GM12878 (cell line): ENCODE data around the gene GGACT. TPM values are rescaled to one million over a fixed set of nuclear protein-coding genes. Genes with fewer than 3 reads are reported as not detected.

Experiments
- ATAC-seq: fragments of 200-7000 bp; cut with Tn5 transposase; 3 replicates; pipeline ENCODE4 v1.9.1; 2020; ENCODE audit warnings: mild to moderate bottlenecking, moderate library complexity
- BruUV-seq: library from RNA; stranded (reverse); fragments of 400-500 nt; replicated peaks from 2 replicates; lab custom pipeline; 2021; lab: Mats Ljungman, UMichigan
- CTCF ChIA-PET: fragments of 300-600 bp; sonication (Branson Sonifier 250); formaldehyde crosslinking; extraction: SDS; loops from one replicate; lab custom pipeline; 2021; ENCODE audit warnings: inconsistent platforms; lab: Yijun Ruan, JAX
- POLR2A ChIA-PET: fragments of 350-600 bp; formaldehyde crosslinking; extraction: SDS; loops from one replicate; lab custom pipeline; 2021; ENCODE audit warnings: inconsistent platforms; lab: Charles Lee
- RAD21 ChIA-PET: fragments of 300-600 bp; sonication (Branson Sonifier 250); formaldehyde crosslinking; loops from one replicate; lab custom pipeline; 2023; ENCODE audit warnings: antibody characterized with exemption; ENCODE audit not compliant: unreplicated experiment; lab: Charles Lee
- SMC1A ChIA-PET: fragments of 300-600 bp; sonication (Branson Sonifier 250); formaldehyde crosslinking; loops from one replicate; lab custom pipeline; 2023; ENCODE audit not compliant: unreplicated experiment, uncharacterized antibody; lab: Charles Lee
- DNase-seq: peaks from one replicate; pipeline ENCODE4 v3.0.0-alpha.2; 2011; ENCODE audit warnings: low read depth, low spot score
- FAIRE-seq: peaks from 3 replicates; lab custom pipeline; 2011; peaks lifted over from hg19 to GRCh38; lab: Jason Lieb, UNC
- H2AFZ ChIP-seq: 2 replicates; pipeline ENCODE4 v1.6.0; 2011; ENCODE audit warnings: low read depth, low read length, control low read depth; ENCODE audit not compliant: control insufficient read depth
- H3K27ac ChIP-seq: 2 replicates; pipeline ENCODE4 v1.5.1; 2011; ENCODE audit warnings: control low read depth; ENCODE audit not compliant: control insufficient read depth, insufficient read depth
- H3K27me3 ChIP-seq, 2 experiments: replicated peaks in 1 of 2; 2 replicates each; pipeline versions ENCODE4 v1.6.0 to v1.6.1; 2011; ENCODE audit warnings: low read length in 1 of 2; ENCODE audit not compliant: control insufficient read depth in 2 of 2, insufficient read depth in 2 of 2
- H3K36me3 ChIP-seq, 2 experiments: 2 replicates each; pipeline ENCODE4 v1.5.1; 2011; ENCODE audit warnings: low read length in 1 of 2; ENCODE audit not compliant: control insufficient read depth in 2 of 2, insufficient read depth in 2 of 2
- H3K4me1 ChIP-seq: 2 replicates; pipeline ENCODE4 v1.6.1; 2011; ENCODE audit warnings: mild to moderate bottlenecking, low read length, moderate library complexity, mixed read lengths; ENCODE audit not compliant: control insufficient read depth, insufficient read depth
- H3K4me2 ChIP-seq: 2 replicates; pipeline ENCODE4 v1.6.0; 2011; ENCODE audit warnings: control low read depth; ENCODE audit not compliant: control insufficient read depth, insufficient read depth
- H3K4me3 ChIP-seq: fragments of 200-600 bp; sonication (generic); 2 replicates; pipeline ENCODE4 v1.5.1; 2016
- H3K79me2 ChIP-seq: 2 replicates; pipeline ENCODE4 v1.6.0; 2011; ENCODE audit warnings: low read length; ENCODE audit not compliant: control insufficient read depth, insufficient read depth
- H3K9ac ChIP-seq: 2 replicates; pipeline ENCODE4 v1.8.0; 2011; ENCODE audit warnings: low read length, control low read depth, mixed read lengths; ENCODE audit not compliant: control insufficient read depth, insufficient read depth
- H3K9me3 ChIP-seq: replicated peaks from 3 replicates; pipeline ENCODE4 v1.5.1; 2011; ENCODE audit warnings: mild to moderate bottlenecking, low read length; ENCODE audit not compliant: control insufficient read depth, insufficient read depth
- H4K20me1 ChIP-seq: 2 replicates; pipeline ENCODE4 v1.6.0; 2011; ENCODE audit not compliant: control insufficient read depth, insufficient read depth
- CBX3 ChIP-seq: fragments of 200-600 bp; sonication (generic); IDR thresholded peaks from 2 replicates; pipeline ENCODE4 v1.6.1; 2016; ENCODE audit warnings: low read depth, borderline replicate concordance
- CHD1 ChIP-seq: IDR thresholded peaks from 2 replicates; pipeline ENCODE4 v1.6.1; 2012; ENCODE audit warnings: low read depth, low read length, improper control_type of control experiment
- CREB1 ChIP-seq: IDR thresholded peaks from 2 replicates; pipeline ENCODE4 v1.6.1; 2012; ENCODE audit warnings: low read depth, mild to moderate bottlenecking, inconsistent platforms
- DPF2 ChIP-seq: fragments of 450-650 bp; IDR thresholded peaks from 2 replicates; pipeline ENCODE4 v1.6.1; 2017; ENCODE audit warnings: mild to moderate bottlenecking
- GABPA ChIP-seq: IDR thresholded peaks from 2 replicates; pipeline ENCODE4 v1.6.1; 2014; ENCODE audit warnings: antibody characterized with exemption, low read depth, mild to moderate bottlenecking, inconsistent platforms
- HCFC1 ChIP-seq: fragments of 150-350 bp; IDR thresholded peaks from 2 replicates; pipeline ENCODE4 v1.6.1; 2014; ENCODE audit warnings: low read length
- KDM1A ChIP-seq: fragments of 200-600 bp; sonication (generic); IDR thresholded peaks from 2 replicates; pipeline ENCODE4 v1.6.1; 2016; ENCODE audit warnings: borderline replicate concordance
- MTA2 ChIP-seq: fragments of 450-650 bp; IDR thresholded peaks from 2 replicates; pipeline ENCODE4 v1.6.1; 2016; ENCODE audit warnings: low read depth, mild to moderate bottlenecking, moderate library complexity
- MXI1 ChIP-seq: fragments of 150-350 bp; IDR thresholded peaks from 2 replicates; pipeline ENCODE4 v1.6.1; 2011; ENCODE audit warnings: low read depth, mild to moderate bottlenecking, inconsistent platforms, low read length, improper control_type of control experiment
- NFXL1 ChIP-seq: fragments of 450-650 bp; IDR thresholded peaks from 2 replicates; pipeline ENCODE4 v1.6.1; 2017; ENCODE audit warnings: antibody characterized with exemption, mild to moderate bottlenecking, borderline replicate concordance
- PML ChIP-seq: IDR thresholded peaks from 2 replicates; pipeline ENCODE4 v1.6.1; 2012; ENCODE audit warnings: low read length, inconsistent platforms
- RELA ChIP-seq: fragments of 450-650 bp; IDR thresholded peaks from 2 replicates; pipeline ENCODE4 v1.8.0; 2014; ENCODE audit warnings: borderline replicate concordance; ENCODE audit not compliant: partially characterized antibody
- SP1 ChIP-seq: IDR thresholded peaks from one replicate; pipeline ENCODE4 v1.6.1; 2011; ENCODE audit warnings: low read depth, low read length
- TAF1 ChIP-seq: IDR thresholded peaks from 2 replicates; pipeline ENCODE4 v1.6.1; 2011; ENCODE audit warnings: mild to moderate bottlenecking, low read depth, low read length, borderline replicate concordance
- TARDBP ChIP-seq: IDR thresholded peaks from 2 replicates; pipeline ENCODE4 v1.6.1; 2016; ENCODE audit warnings: borderline replicate concordance
- ZNF622 ChIP-seq: fragments of 450-650 bp; IDR thresholded peaks from 2 replicates; pipeline ENCODE4 v1.6.1; 2017; ENCODE audit warnings: mild to moderate bottlenecking, inconsistent platforms
- WGBS: methylation state at CpG from one replicate; pipeline ENCODE4 v1.1.6; 2016; ENCODE audit warnings: low lambda C conversion rate; ENCODE audit not compliant: insufficient replicate concordance, insufficient coverage; ENCODE audit errors: missing lambda C conversion rate; 5-methylcytosine and 5-hydroxymethylcytosine counted together
- in situ Hi-C: fragments of 300-500 bp; cut with MboI; formaldehyde crosslinking; loops from 9 replicates; pipeline ENCODE4 v1.14.3; 2018; ENCODE audit warnings: mixed read lengths
- intact Hi-C: fragments of 100-400 bp; cut with micrococcal nuclease; formaldehyde crosslinking; loops from one replicate; pipeline ENCODE4 v1.14.2; 2022; ENCODE audit not compliant: unreplicated experiment
- polyA plus RNA-seq, 11 experiments: library from polyadenylated mRNA; depleted of rRNA in 4 of 11; unstranded in 6 of 11; stranded (reverse) in 5 of 11; fragments of >200 nt; fragmentation: Nextera tagmentation in 4 of 11; fragmentation: Illumina TruSeq in 1 of 11; extraction: Ambion mirVana in 4 of 11; extraction: Trizol in 1 of 11; gene quantifications; 1 replicate in 1 of 11; 2 replicates in 10 of 11; pipeline versions ENCODE4 v1.2.1 to v1.2.3, GENCODE V29; 2011 to 2016; ENCODE audit warnings: inconsistent platforms in 2 of 11, missing spikeins in 2 of 11, low read depth in 1 of 11
- total RNA-seq, 4 experiments: library from RNA; depleted of rRNA in 3 of 4; stranded (reverse); fragments of >200 nt in 3 of 4; fragmentation: Illumina TruSeq in 1 of 4; extraction: Trizol in 1 of 4; gene quantifications; 2 replicates each; pipeline versions ENCODE4 v1.2.1 to v1.2.3, GENCODE V29; 2013 to 2021
- TF ChIP-seq, protein P1 (sequence below): fragments of 150-350 bp; IDR thresholded peaks from 2 replicates; pipeline ENCODE4 v1.6.1; 2014; ENCODE audit warnings: mild to moderate bottlenecking, low read depth, low read length
- TF ChIP-seq, protein P2 (sequence below): fragments of 450-650 bp; conservative IDR thresholded peaks from 2 replicates; pipeline ENCODE4 v1.6.1; 2017; ENCODE audit warnings: mild to moderate bottlenecking, moderate library complexity
- TF ChIP-seq, protein P3 (sequence below): IDR thresholded peaks from 2 replicates; pipeline ENCODE4 v1.6.1; 2012; ENCODE audit warnings: low read length, inconsistent platforms

The GGACT gene
- total and polyA plus RNA-seq, 10 of the 15 experiments (the other 5 are each of a cell fraction or from before 2014, with no cell fraction given): 0.61 to 8.8 (median 4.2) TPM

DNA sequence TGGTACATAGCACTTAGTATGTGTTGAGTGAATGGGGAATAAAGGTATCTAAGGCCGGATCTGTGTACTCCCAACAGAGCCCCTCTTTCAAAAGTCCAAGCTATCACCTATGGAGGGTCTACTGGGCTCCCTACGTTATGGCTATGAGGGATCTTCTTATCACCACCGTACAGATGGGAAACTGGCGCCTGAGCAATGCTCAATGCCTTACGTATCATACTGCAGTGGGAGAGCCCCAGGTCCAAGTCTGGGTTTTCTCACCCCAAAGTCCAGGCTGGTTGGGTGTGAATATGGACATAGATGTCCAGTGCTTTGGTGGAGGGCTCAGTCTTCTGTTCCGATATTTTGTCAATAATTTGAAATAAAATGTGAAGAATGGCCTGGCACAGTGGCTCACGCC is 13.1 kb upstream of the GGACT start:
- WGBS: 85% methylated on average over 7 of the region's 7 CpGs
- ATAC-seq: no peak
- no peaks in the 10 kb centered on the region for H3K27me3 ChIP-seq
- no peaks in the 10 kb centered on the region for H3K9me3 ChIP-seq
- H3K4me2 ChIP-seq: no peak overlapping the region
- intact Hi-C loops: no loop called here
- no peaks in the 10 kb centered on the region for H3K4me1 ChIP-seq
- ChIA-PET CTCF (no interaction called here), POLR2A (no interaction called here), RAD21 (no interaction called here), SMC1A (no interaction called here)
- H3K79me2 ChIP-seq: no peaks in the 10 kb centered on the region
- H3K27ac ChIP-seq: no peak overlapping the region
- no peak overlapping the region for H3K4me3 ChIP-seq
- no peaks in the 10 kb centered on the region for H3K36me3 ChIP-seq
- H4K20me1 ChIP-seq: no peaks in the 10 kb centered on the region
- TF ChIP-seq TAF1 (no peak), TARDBP (no peak), SP1 (no peak), PML (no peak), CHD1 (no peak), HCFC1 (no peak), CREB1 (no peak), CBX3 (no peak), DPF2 (no peak), KDM1A (no peak), RELA (no peak), GABPA (no peak), MXI1 (no peak), NFXL1 (no peak), ZNF622 (no peak), MTA2 (no peak)
- TF ChIP-seq, protein P1, sequence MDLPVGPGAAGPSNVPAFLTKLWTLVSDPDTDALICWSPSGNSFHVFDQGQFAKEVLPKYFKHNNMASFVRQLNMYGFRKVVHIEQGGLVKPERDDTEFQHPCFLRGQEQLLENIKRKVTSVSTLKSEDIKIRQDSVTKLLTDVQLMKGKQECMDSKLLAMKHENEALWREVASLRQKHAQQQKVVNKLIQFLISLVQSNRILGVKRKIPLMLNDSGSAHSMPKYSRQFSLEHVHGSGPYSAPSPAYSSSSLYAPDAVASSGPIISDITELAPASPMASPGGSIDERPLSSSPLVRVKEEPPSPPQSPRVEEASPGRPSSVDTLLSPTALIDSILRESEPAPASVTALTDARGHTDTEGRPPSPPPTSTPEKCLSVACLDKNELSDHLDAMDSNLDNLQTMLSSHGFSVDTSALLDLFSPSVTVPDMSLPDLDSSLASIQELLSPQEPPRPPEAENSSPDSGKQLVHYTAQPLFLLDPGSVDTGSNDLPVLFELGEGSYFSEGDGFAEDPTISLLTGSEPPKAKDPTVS: no peak
- TF ChIP-seq, protein P2, sequence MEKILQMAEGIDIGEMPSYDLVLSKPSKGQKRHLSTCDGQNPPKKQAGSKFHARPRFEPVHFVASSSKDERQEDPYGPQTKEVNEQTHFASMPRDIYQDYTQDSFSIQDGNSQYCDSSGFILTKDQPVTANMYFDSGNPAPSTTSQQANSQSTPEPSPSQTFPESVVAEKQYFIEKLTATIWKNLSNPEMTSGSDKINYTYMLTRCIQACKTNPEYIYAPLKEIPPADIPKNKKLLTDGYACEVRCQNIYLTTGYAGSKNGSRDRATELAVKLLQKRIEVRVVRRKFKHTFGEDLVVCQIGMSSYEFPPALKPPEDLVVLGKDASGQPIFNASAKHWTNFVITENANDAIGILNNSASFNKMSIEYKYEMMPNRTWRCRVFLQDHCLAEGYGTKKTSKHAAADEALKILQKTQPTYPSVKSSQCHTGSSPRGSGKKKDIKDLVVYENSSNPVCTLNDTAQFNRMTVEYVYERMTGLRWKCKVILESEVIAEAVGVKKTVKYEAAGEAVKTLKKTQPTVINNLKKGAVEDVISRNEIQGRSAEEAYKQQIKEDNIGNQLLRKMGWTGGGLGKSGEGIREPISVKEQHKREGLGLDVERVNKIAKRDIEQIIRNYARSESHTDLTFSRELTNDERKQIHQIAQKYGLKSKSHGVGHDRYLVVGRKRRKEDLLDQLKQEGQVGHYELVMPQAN: no peak
- TF ChIP-seq, protein P3, sequence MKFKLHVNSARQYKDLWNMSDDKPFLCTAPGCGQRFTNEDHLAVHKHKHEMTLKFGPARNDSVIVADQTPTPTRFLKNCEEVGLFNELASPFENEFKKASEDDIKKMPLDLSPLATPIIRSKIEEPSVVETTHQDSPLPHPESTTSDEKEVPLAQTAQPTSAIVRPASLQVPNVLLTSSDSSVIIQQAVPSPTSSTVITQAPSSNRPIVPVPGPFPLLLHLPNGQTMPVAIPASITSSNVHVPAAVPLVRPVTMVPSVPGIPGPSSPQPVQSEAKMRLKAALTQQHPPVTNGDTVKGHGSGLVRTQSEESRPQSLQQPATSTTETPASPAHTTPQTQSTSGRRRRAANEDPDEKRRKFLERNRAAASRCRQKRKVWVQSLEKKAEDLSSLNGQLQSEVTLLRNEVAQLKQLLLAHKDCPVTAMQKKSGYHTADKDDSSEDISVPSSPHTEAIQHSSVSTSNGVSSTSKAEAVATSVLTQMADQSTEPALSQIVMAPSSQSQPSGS: no peak
- TF ChIP-seq, all 136 proteins: peak for 0
- H3K9ac ChIP-seq: no peak overlapping the region
- FAIRE-seq (no peak), DNase-seq (no peak)
- in situ Hi-C loops: no loop called here
- no TSS peak for BruUV-seq
- H2AFZ ChIP-seq: no peak overlapping the region
